Cardiac septum (tissue), 1 donor: Measurements from ENCODE around the gene C1orf94. TPM values are rescaled to one million over a fixed set of nuclear protein-coding genes. Genes with fewer than 3 reads are reported as not detected.
"Not testable (repeated sequence)": the region's sequence is repeated elsewhere in the genome, so short reads cannot be mapped to it uniquely, and the experiment has no call there.

Experiments
- DNase-seq: peaks from one replicate; pipeline ENCODE4 v3.0.0-alpha.2; 2020; ENCODE audit warnings: low spot score
- intact Hi-C: fragments of 100-400 bp; cut with DNase I; formaldehyde crosslinking; loops from one replicate; pipeline ENCODE4 v1.14.0; 2022
- total RNA-seq: library from RNA; stranded (reverse); fragmentation: NEBNext Ultra II Directional; extraction: Animal tissue kit (Norgen Biotek cat#: 25700); gene quantifications from one replicate; pipeline ENCODE4 v1.2.1, GENCODE V29; 2021
- donor health status: DM: no; HTN: no; CAD: no.

The C1orf94 gene
- total RNA-seq, 1 donor from 2014 or later = not detected

- intact Hi-C loops = loop anchor here (5.0 kb wide), 1 partner anchor 287 kb away; no protein-coding TSS in a partner anchor
- DNase-seq = no peak
Measured at GRCh38 chr1:34163792-34164731, 12.6 kb upstream of the C1orf94 start.

GRCh38 chr1:34164771-34165391 lies 11.8 kb upstream of the C1orf94 start, which contains the start of gene CSMD2:
CSMD2 (minus strand) TSS chr1:34165230; CDS start chr1:34165097, 133 bp downstream.
- DNase-seq = no peak
- intact Hi-C loops = loop anchor here (5.0 kb wide), 2 partner anchors 288 to 528 kb away; no protein-coding TSS in a partner anchor

GRCh38 chr1:34165422-34165921 lies 11.2 kb upstream of the C1orf94 start:
- intact Hi-C loops = loop anchor here (5.0 kb wide), 1 partner anchor 528 kb away; no protein-coding TSS in a partner anchor
- DNase-seq = no peak

GRCh38 chr1:34166191-34166624 lies 10.5 kb upstream of the C1orf94 start:
- no peak for DNase-seq
- intact Hi-C loops = loop anchor here (5.0 kb wide), 1 partner anchor 529 kb away; no protein-coding TSS in a partner anchor

- intact Hi-C loops = loop anchor here (5.0 kb wide), 1 partner anchor 529 kb away; no protein-coding TSS in a partner anchor
- DNase-seq = no peak
Measured at GRCh38 chr1:34166625-34167361, 9.9 kb upstream of the C1orf94 start.

- intact Hi-C loops = loop anchor here (5.0 kb wide), 1 partner anchor 530 kb away; no protein-coding TSS in a partner anchor
- DNase-seq = no peak
Measured at GRCh38 chr1:34167389-34167788, 9.3 kb upstream of the C1orf94 start.

- intact Hi-C loops = no loop called here
- DNase-seq = no peak
Measured at GRCh38 chr1:34175744-34176143, 963 bp upstream of the C1orf94 start.

- DNase-seq = no peak
- intact Hi-C loops = no loop called here
Measured at GRCh38 chr1:34178072-34178471, 1.4 kb downstream of the C1orf94 start.

GRCh38 chr1:34183381-34183780 lies 6.7 kb downstream of the C1orf94 start:
- DNase-seq, intact Hi-C loops: not testable (repeated sequence)

GRCh38 chr1:34186741-34187494 lies 10.2 kb downstream of the C1orf94 start:
- DNase-seq = no peak
- intact Hi-C loops = no loop called here

- intact Hi-C loops = no loop called here
- DNase-seq = no peak
Measured at GRCh38 chr1:34188418-34188817, 11.7 kb downstream of the C1orf94 start.

GRCh38 chr1:34188985-34189384 lies 12.3 kb downstream of the C1orf94 start:
- intact Hi-C loops = no loop called here
- DNase-seq = no peak

- DNase-seq = no peak
- intact Hi-C loops = no loop called here
Measured at GRCh38 chr1:34190692-34191091, 14.0 kb downstream of the C1orf94 start.

GRCh38 chr1:34192621-34193020 lies 15.9 kb downstream of the C1orf94 start:
- DNase-seq = no peak
- intact Hi-C loops = no loop called here

- no peak for DNase-seq
- intact Hi-C loops = no loop called here
Measured at GRCh38 chr1:34199927-34200326, 23.2 kb downstream of the C1orf94 start.

- no peak for DNase-seq
- intact Hi-C loops = no loop called here
Measured at GRCh38 chr1:34212673-34213072, 36.0 kb downstream of the C1orf94 start.

GRCh38 chr1:34213956-34214355 lies 37.2 kb downstream of the C1orf94 start:
- intact Hi-C loops = no loop called here
- no peak for DNase-seq

- DNase-seq = no peak
- intact Hi-C loops = no loop called here
Measured at GRCh38 chr1:34231441-34231840, 54.7 kb downstream of the C1orf94 start.

- no peak for DNase-seq
- intact Hi-C loops = no loop called here
Measured at GRCh38 chr1:34235594-34235993, 58.9 kb downstream of the C1orf94 start.
